CD14-positive monocyte (primary cell): ENCODE results near the gene SMG6. TPM values are rescaled to one million over a fixed set of nuclear protein-coding genes. Genes with fewer than 3 reads are reported as not detected.

Experiments
- DNase-seq, 3 donors: peaks; one replicate each; pipeline ENCODE4 v3.0.0-alpha.2; 2011 to 2022
- H2AFZ ChIP-seq: 2 replicates; pipeline ENCODE4 v1.6.0; 2012; ENCODE audit warnings: mild to moderate bottlenecking, low read depth, low read length, inconsistent platforms; ENCODE audit not compliant: insufficient read depth, poor library complexity, severe bottlenecking
- H3K27ac ChIP-seq, 2 donors: 1 replicate in 1 of 2; 2 replicates in 1 of 2; pipeline ENCODE4 v1.5.1; 2012 to 2013; ENCODE audit warnings: low read length in 2 of 2, control low read depth in 1 of 2, inconsistent platforms in 1 of 2, low read depth in 1 of 2, mild to moderate bottlenecking in 1 of 2
- H3K27me3 ChIP-seq, 2 donors: one replicate each; pipeline versions ENCODE4 v1.6.0 to v1.6.1; 2011 to 2013; ENCODE audit warnings: low read length in 2 of 2; ENCODE audit not compliant: control insufficient read depth in 2 of 2, insufficient read depth in 2 of 2
- H3K36me3 ChIP-seq, 2 donors: replicated peaks in 1 of 2; 1 replicate in 1 of 2; 2 replicates in 1 of 2; pipeline versions ENCODE4 v1.5.1 to v1.6.1; 2012 to 2013; ENCODE audit warnings: low read length in 2 of 2, control low read depth in 1 of 2, inconsistent platforms in 1 of 2, mild to moderate bottlenecking in 1 of 2; ENCODE audit not compliant: insufficient read depth in 2 of 2, control insufficient read depth in 1 of 2
- H3K4me1 ChIP-seq, 2 donors: 1 replicate in 1 of 2; 2 replicates in 1 of 2; pipeline versions ENCODE4 v1.5.1 to v1.6.1; 2012 to 2013; ENCODE audit warnings: low read length in 2 of 2, control low read depth in 1 of 2, inconsistent platforms in 1 of 2, mild to moderate bottlenecking in 1 of 2, moderate library complexity in 1 of 2; ENCODE audit not compliant: insufficient read depth in 2 of 2, control insufficient read depth in 1 of 2
- H3K4me2 ChIP-seq: replicated peaks from 2 replicates; pipeline ENCODE3; 2012; ENCODE audit warnings: low read length, moderate library complexity, mild to moderate bottlenecking; ENCODE audit not compliant: poor library complexity, severe bottlenecking; ENCODE audit errors: extremely low read depth
- H3K4me3 ChIP-seq, 3 experiments: fragments of 200-600 bp in 1 of 3; sonication (generic) in 1 of 3; replicated peaks in 1 of 3; 1 replicate in 2 of 3; 2 replicates in 1 of 3; pipeline ENCODE4 v1.5.1; 2011 to 2013; ENCODE audit warnings: low read length in 3 of 3, mild to moderate bottlenecking in 3 of 3, control low read depth in 2 of 3, low read depth in 2 of 3, inconsistent platforms in 1 of 3, moderate library complexity in 1 of 3
- H3K79me2 ChIP-seq: 2 replicates; pipeline ENCODE4 v1.6.0; 2012; ENCODE audit warnings: mild to moderate bottlenecking, control low read depth, inconsistent platforms, low read length, moderate library complexity; ENCODE audit not compliant: insufficient read depth
- H3K9ac ChIP-seq: 2 replicates; pipeline ENCODE4 v1.6.0; 2017; ENCODE audit warnings: low read length, mild to moderate bottlenecking; ENCODE audit not compliant: insufficient read depth, poor library complexity, severe bottlenecking
- H3K9me3 ChIP-seq, 2 donors: replicated peaks in 1 of 2; 1 replicate in 1 of 2; 2 replicates in 1 of 2; pipeline versions ENCODE4 v1.5.1 to v1.6.1; 2012 to 2013; ENCODE audit warnings: low read length in 2 of 2, control low read depth in 1 of 2; ENCODE audit not compliant: control insufficient read depth in 1 of 2, insufficient read depth in 1 of 2
- H4K20me1 ChIP-seq: 2 replicates; pipeline ENCODE4 v1.6.0; 2012; ENCODE audit warnings: mild to moderate bottlenecking, low read length, control low read depth, moderate library complexity; ENCODE audit not compliant: insufficient read depth
- H3K27ac Mint-ChIP-seq, 7 donors: one replicate each; pipeline ENCODE4 v1.8.0; 2020; ENCODE audit warnings: mild to moderate bottlenecking in 7 of 7, mixed read lengths in 7 of 7, moderate library complexity in 6 of 7, inconsistent platforms in 2 of 7
- H3K27me3 Mint-ChIP-seq, 3 donors: one replicate each; pipeline ENCODE4 v1.8.0; 2021 to 2022; ENCODE audit warnings: low read depth in 3 of 3, mild to moderate bottlenecking in 3 of 3, mixed read lengths in 3 of 3, moderate library complexity in 3 of 3, inconsistent platforms in 1 of 3
- H3K36me3 Mint-ChIP-seq, 2 donors: one replicate each; pipeline ENCODE4 v1.8.0; 2020; ENCODE audit warnings: mixed read lengths in 2 of 2, inconsistent platforms in 1 of 2, mild to moderate bottlenecking in 1 of 2
- H3K4me1 Mint-ChIP-seq: one replicate; pipeline ENCODE4 v1.8.0; 2020; ENCODE audit warnings: mild to moderate bottlenecking, mixed read lengths
- H3K4me3 Mint-ChIP-seq, 2 donors: one replicate each; pipeline ENCODE4 v1.8.0; 2020; ENCODE audit warnings: mild to moderate bottlenecking in 2 of 2, mixed read lengths in 2 of 2, moderate library complexity in 1 of 2
- H3K9me3 Mint-ChIP-seq, 7 donors: one replicate each; pipeline ENCODE4 v1.8.0; 2020 to 2022; ENCODE audit warnings: mixed read lengths in 7 of 7, mild to moderate bottlenecking in 6 of 7, moderate library complexity in 6 of 7, inconsistent platforms in 2 of 7
- WGBS: methylation state at CpG from one replicate; pipeline ENCODE4 v1.1.5; 2013; ENCODE audit warnings: missing lambda C conversion rate; ENCODE audit not compliant: insufficient coverage; 5-methylcytosine and 5-hydroxymethylcytosine counted together
- intact Hi-C, 2 donors: fragments of 100-400 bp; cut with micrococcal nuclease; formaldehyde crosslinking; loops; one replicate each; pipeline versions ENCODE4 v1.15.0 to v1.15.1; 2023
- polyA plus RNA-seq, 3 donors: library from polyadenylated mRNA; depleted of rRNA in 1 of 3; unstranded in 2 of 3; stranded (reverse) in 1 of 3; fragments of 300-500 nt in 2 of 3; fragments of >200 nt in 1 of 3; fragmentation: Illumina TruSeq in 2 of 3; gene quantifications; 1 replicate in 2 of 3; 2 replicates in 1 of 3; pipeline ENCODE4 v1.2.3, GENCODE V29; 2012 to 2021
- TF ChIP-seq, protein P1 (sequence below): fragments of 200-600 bp; IDR thresholded peaks from one replicate; pipeline ENCODE4 v1.8.0; 2022; ENCODE audit warnings: antibody characterized with exemption, mild to moderate bottlenecking

SMG6 gene
- polyA plus RNA-seq, 3 donors, result 0.67 to 7.1 (median 1.1) TPM

DNA sequence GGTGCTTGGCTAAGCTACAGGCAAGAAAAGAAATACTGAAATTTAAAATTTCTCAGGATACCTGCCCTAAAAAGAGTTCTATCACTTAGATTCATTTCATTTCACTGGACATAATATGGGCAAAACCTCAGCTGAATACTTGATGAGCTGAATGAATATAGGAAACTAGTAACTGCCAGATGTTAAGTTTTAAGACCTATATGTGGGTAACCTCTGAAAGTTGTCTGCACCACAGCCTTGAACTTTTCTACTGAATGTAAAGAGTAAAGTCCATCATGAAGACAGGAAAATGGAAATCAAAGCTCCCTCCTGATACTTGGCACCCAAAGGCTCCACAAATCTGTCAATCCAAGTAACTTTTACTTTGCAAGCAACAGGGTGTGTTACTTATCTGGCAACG, 197.9 kb downstream of the SMG6 start:
- no peak overlapping the region for H3K9ac ChIP-seq
- no peaks in the 10 kb centered on the region for H3K27me3 ChIP-seq
- Mint-ChIP-seq H3K36me3 (peaks cover 21 to 36% of the 10 kb centered on the region in 2 donors), H3K4me1 (peaks cover 10% of the 10 kb centered on the region), H3K9me3 (no peaks in the 10 kb centered on the region), H3K27ac (no peak overlapping the region), H3K4me3 (no peak overlapping the region), H3K27me3 (peaks cover 0 to 3% (median 1%) of the 10 kb centered on the region in 3 donors)
- H3K27ac ChIP-seq, result no peak overlapping the region
- H4K20me1 ChIP-seq, result no peaks in the 10 kb centered on the region
- H3K4me3 ChIP-seq, result no peak overlapping the region
- H3K4me2 ChIP-seq, result no peak overlapping the region
- no peak for DNase-seq
- intact Hi-C loops, result no loop called here
- H2AFZ ChIP-seq, result no peak overlapping the region
- TF ChIP-seq, protein P1, sequence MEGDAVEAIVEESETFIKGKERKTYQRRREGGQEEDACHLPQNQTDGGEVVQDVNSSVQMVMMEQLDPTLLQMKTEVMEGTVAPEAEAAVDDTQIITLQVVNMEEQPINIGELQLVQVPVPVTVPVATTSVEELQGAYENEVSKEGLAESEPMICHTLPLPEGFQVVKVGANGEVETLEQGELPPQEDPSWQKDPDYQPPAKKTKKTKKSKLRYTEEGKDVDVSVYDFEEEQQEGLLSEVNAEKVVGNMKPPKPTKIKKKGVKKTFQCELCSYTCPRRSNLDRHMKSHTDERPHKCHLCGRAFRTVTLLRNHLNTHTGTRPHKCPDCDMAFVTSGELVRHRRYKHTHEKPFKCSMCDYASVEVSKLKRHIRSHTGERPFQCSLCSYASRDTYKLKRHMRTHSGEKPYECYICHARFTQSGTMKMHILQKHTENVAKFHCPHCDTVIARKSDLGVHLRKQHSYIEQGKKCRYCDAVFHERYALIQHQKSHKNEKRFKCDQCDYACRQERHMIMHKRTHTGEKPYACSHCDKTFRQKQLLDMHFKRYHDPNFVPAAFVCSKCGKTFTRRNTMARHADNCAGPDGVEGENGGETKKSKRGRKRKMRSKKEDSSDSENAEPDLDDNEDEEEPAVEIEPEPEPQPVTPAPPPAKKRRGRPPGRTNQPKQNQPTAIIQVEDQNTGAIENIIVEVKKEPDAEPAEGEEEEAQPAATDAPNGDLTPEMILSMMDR, result no peak
- no peaks in the 10 kb centered on the region for H3K79me2 ChIP-seq
- peaks cover 6 to 11% of the 10 kb centered on the region in 2 donors for H3K4me1 ChIP-seq
- no peaks in the 10 kb centered on the region for H3K9me3 ChIP-seq
- no peaks in the 10 kb centered on the region for H3K36me3 ChIP-seq
- no CpG with 5 or more reads among the region's 1 CpG for WGBS

DNA sequence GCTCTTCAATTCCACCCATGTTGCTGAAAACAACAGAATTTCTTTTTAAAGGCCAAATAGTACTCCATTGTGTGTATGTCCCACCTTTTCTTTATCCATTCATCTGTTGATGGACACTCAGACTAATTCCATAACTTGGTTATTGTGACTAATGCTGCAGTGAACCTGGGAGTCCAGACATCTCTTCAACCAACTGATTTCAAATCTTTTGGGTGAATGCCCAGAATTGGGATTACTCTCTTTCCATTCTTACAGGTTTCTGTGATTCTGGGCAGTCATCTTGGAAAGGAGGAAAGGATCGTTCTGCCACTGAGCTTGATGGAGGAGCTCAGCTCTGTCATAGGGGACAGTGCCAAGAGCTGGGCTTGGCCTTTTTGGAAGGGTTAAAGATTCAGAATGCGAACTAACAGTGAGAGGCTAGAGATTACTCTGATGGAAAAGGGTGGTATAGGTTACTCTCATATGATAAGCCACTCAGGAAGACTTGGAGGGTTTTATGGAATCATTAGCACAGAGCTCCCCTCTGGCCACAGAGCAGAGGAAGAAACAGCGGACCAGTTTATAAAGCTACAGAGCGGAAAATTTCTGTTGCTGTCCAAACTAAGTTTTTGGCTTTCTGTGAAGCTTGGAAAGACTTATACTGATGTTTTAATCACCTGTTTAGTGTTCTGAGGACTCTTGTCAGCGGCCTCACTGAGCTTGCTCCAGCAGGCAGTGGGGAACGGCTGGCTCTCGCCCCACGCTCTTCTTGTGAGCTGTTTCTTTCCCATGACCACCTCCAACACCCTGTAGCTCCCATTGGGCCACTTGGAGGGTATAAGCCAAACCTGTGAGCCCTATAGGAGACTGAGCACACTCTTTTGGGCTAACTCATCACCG, 200.4 kb downstream of the SMG6 start:
- 100% methylated on average over 3 of the region's 9 CpGs for WGBS
- Histone ChIP-seq H4K20me1 (no peaks in the 10 kb centered on the region), H3K36me3 (no peaks in the 10 kb centered on the region), H3K9ac (no peak overlapping the region), H3K79me2 (no peaks in the 10 kb centered on the region), H3K9me3 (no peaks in the 10 kb centered on the region), H3K4me2 (no peak overlapping the region), H3K27ac (no peak overlapping the region), H3K4me1 (peaks cover 6 to 11% of the 10 kb centered on the region in 2 donors), H2AFZ (no peak overlapping the region), H3K4me3 (no peak overlapping the region), H3K27me3 (no peaks in the 10 kb centered on the region)
- Mint-ChIP-seq H3K36me3 (peaks cover 19 to 42% of the 10 kb centered on the region in 2 donors), H3K9me3 (no peaks in the 10 kb centered on the region), H3K27me3 (peaks cover 0 to 3% (median 0%) of the 10 kb centered on the region in 3 donors), H3K4me3 (no peak overlapping the region), H3K4me1 (peaks cover 10% of the 10 kb centered on the region), H3K27ac (no peak overlapping the region)
- intact Hi-C loops, result no loop called here
- TF ChIP-seq, protein P1, result no peak
- DNase-seq, result no peak
